GM19372 (cell line): Measurements from ENCODE around the gene TBCEL.

Experiments
- ATAC-seq: cut with Tn5 transposase; IDR thresholded peaks from one replicate; pipeline ENCODE4 v1.9.1; 2021; ENCODE audit warnings: mild to moderate bottlenecking, low read depth, moderate library complexity; ENCODE audit not compliant: unreplicated experiment

The TBCEL gene

DNA sequence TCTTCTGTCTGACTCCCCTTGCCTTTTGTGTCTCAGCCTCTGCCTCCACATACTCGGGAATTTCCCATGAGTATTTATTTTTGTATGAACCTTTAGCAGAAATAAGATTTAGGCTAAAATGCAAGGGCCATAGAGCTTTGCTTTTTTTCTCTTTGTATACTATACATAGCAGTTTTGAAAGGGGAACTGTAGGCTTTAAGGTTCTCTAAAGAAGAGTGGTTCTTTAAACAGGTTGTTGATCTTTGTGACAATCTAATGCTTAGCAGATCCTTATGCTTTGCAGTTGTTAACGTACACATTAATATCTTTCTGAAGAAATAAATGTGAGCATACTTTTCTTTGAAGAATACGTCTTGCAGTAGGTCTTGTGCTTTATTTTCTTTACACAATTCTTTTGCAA, 35.0 kb downstream of the TBCEL start:
- no peak for ATAC-seq

DNA sequence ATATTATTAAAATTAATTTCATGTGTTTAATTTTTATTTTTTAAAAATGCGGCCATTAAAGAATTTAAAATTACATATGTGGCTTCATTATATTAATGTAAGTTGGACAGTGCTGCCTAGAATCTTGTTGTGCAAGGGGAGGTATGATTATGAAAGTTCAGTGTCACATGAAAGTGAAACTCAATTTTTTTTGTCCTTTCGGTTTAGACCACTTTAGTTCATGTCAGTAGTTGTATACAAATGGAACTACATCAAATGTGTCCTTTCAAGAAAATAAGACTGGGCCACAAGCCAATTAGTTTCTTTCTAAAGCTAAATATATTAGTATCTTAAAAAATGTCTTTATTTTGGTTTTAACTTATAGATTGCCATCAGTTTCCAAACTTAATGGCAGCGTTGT, 35.7 kb downstream of the TBCEL start:
- ATAC-seq = peak; percentile 99

DNA sequence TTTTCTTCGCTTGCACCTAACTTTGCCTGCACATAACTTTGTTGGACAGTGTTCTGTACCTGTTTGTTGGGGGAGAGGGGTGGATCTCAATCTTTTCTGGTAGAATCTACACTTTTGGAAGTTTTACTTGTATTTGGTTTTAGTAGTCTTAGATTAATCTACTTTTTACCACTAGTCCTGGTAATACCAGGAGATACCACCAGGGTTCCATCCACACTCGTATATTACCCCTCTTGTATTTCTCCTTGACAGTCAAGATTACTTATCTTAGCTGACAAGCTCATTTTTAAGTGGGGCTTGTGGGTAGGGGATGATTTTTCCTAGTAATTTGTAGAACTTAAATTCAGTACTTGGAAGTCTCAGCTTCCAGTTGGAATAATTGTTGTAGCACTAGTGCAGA, 39.8 kb downstream of the TBCEL start:
- no peak for ATAC-seq

DNA sequence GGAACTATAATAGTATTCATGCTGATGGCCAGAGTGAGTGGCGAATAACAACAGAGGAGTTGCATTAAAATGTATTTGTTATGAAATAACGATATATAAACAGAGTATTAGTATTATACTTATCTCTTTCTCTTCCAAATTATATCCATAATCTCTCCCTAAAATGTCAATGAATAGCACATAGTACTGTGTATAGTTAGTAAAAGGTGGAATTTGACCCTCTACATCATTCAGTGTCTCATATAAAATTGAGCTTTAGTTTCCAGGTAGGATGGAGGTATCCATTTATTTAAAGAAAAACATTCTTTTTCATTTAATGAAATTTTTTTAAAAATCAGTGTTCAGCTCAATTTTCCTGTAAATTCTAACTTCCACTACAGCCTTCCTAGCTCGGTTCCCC, 42.7 kb downstream of the TBCEL start:
- no peak for ATAC-seq

DNA sequence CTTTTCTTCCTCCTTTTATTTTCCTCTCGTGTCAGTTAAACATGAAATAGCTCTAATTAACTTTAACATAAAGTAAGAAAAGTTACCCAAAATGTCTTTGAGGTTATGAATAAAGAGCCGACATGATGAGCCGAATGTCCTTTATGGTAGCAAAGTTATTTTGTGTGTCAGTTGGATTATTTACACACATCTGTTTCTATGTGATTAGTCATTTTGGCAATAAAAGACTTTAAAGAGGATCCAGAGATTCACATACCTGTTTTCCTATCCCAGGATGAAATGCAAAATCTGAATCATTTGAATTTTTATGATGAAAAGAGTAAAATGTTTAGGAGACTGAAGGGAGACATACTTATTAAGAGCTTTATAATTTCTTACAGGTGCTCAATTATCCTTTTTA, 43.1 kb downstream of the TBCEL start:
- ATAC-seq = no peak

DNA sequence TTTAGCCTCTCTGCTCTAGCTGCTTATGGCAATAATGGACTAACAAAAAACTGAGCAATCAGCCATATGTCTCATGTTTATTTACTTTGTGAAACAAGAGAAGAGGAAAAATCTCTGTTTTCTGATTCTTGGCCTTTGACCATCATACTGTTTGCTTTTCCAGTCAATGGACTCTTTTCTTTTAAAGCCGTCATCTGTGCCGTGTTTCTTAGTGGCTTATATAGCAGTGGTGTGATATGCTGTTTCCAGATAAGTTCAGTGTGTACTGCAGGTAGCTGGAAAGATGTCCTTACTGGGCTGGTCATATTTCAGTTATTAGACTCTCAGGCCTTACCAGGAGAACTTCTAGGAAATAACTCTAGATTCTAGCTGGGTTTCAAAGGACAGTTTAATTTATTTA, 43.6 kb downstream of the TBCEL start:
- ATAC-seq = no peak

DNA sequence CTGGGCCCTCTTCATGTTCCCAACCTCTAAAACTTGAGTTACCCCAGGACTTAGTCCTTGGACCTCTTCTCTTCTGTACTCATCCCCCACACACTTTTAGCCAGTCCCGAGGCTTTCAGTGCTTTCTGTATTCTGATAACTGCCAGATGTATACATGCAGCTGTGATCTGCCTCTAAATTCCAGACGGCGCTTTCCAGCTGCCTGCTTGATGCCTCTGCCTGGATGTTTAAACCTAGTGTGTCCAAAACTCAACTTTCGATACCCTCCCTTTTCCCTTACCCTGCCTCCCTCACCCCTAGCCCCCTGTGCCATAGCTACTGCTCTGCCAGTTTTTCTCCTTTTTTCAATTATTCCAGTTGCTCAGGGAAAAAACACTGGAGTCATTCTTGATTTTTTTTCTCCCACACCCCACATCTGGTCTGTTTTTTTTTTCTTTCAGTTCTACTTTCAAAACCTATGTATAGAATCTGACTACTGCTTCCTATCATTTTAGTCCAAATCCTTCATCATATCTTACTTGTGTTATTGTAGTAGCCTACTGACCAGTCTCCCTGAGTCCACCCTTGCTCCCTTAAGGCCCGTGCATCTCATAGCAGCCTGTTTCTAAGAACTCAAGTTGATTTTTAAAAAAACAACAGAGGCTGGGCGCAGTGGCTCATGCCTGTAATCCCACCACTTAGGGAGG, 44.2 kb downstream of the TBCEL start:
- no peak for ATAC-seq

DNA sequence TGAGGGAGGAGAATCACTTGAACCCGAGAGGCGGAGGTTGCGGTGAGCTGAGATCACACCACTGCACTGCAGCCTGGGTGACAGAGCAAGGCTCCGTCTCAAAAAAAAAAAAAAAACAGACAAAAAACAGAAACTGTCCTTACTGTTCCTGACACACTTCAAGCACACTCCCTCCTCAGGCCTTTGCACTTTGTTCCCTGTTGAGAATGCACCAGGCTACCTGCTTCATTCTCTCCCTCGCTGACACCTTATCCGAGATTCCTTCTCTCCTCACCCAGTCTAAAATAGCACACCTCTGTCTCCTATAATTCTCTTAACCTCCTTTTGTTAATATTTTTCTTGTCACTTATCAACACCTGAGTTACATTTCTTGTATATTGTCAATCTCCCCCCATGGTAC, 44.9 kb downstream of the TBCEL start:
- ATAC-seq = no peak

DNA sequence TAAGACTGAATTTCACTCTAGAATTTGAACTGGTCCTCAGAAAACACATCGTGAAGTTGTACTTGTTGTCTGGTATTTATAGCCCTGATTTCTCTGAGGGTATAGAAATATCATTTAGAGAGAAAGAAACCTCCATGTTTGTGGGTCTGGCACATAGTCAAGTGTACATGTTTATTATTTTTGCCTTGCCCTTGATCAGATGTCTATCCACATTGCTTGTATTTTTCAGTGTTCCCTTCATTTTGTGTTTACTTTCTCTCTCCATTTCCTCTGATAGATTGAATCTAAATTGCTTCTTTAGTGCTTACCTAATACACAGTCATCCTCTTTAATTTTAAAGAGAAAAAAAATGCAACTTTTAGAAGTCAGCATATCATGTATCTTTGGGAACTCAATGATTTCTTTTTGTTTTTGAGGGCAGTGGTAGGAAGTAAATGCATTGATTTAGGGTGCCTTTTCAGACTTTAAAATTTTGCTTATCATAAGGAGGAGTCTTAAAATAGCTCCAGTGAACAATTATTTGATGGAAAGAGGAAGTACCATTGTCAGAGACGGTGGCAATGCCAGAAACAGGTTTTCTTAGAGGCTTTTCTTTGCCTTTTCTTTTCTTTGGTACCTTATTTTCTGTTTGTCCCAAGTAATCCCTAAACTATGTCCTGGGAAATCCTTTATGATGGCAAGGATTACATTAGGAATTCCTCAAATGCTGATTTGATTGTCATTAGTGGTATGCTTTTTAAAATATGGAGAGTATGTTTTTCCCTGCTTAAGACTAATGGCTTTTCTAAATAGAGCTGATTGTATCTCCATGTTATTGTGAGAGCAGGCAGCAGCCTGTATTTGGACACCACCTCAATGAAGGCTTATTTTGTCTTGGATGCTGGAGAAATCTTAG, 47.3 kb downstream of the TBCEL start:
- ATAC-seq = no peak

DNA sequence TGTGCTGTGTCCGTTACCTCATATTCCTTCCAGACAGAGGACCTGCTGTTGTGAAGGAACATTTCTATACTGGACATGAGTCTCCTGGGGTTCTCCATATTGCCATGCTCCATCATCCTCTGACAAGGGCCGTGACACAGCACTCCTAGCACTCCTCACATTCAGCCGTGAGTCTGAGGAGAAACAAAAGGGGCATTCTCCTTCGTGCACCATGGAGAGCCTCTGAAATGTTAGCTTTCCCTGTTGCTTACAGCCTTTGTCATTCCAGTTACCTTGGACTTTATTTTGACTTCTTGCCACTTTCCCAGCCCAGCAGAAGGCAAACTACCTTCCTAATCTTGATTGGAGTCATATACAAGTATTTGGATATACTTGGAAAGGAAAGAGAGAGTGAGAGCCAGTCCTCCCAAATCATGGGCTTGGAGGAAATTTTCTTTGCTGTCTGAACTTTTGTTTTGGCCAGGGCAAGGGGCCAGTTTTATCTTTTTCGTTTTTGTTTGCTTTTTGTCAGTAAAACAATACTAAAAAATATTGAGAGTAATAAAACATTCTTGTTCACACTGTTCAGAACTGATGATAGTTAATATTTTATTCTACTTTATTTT, 48.0 kb downstream of the TBCEL start:
- no peak for ATAC-seq

DNA sequence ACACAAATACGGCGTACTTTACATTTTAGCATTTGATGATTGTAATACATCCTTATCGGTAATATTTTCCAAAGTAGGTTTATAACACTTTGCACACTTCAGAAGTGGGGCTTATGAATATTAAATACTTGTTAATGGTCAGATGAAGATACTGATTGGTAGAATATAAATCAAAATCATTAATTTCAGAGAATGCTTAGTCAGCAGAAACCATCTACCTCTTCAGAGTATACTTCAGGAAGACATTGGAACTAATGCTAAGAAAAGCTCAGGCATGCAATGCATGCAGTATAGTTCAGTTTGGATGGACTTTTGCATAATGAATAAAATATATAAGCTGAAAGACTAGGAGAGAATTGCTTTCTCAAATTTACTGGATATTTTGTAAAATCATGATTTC, 57.4 kb downstream of the TBCEL start:
- no peak for ATAC-seq

DNA sequence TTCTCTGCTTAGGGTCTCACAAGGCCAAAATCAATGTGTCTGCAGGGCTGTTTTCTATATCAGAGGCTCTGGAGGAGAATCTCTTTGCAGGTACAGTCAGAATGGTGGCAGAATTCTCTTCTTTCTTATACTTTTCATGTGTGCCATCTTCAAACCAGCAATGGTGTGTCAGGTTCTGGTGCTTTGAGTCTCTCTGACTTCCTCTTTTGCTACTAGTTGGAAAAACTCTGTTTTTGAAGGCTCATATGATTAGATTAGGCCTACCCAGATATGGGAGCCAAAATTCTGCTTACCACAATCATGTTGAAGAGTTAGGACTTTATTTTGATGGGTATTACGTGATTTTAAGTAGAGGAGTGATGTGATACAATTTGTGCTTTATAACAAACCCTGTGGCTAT, 58.3 kb downstream of the TBCEL start:
- ATAC-seq = no peak

DNA sequence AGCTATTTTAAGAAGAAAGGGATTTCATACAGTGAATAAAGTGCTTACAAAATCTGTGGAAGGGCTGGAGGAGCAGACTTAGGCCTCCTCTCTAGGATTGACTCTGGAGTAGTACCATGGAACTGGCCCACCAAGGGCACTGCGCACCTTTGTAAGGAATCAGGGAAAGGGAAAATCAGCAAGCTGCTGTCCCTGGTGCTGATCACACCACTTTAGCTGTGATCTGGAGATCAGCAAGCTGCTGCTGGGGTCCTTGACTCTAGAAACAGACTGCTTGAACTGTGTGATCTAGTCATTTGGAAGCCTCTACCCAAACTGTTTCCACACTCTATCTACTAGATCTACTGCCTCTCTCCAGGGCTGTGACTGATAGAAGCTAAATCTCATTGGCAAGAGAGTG, 58.8 kb downstream of the TBCEL start:
- ATAC-seq = no peak

DNA sequence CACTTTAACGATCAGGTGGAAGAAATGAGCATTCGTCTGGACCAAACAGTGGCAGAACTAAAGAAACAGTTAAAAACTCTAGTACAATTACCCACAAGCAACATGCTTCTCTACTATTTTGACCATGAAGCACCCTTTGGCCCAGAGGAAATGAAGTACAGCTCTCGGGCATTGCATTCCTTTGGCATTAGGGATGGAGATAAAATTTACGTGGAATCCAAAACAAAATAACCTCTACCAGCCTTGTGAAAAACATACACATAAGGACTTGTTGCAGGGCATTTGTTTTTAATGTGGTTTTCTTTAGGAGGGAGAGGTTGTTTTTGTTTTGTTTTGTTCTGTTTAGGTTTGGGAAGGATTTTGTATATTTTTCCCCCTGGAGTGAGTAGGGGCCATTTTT, 63.0 kb downstream of the TBCEL start:
- no peak for ATAC-seq

DNA sequence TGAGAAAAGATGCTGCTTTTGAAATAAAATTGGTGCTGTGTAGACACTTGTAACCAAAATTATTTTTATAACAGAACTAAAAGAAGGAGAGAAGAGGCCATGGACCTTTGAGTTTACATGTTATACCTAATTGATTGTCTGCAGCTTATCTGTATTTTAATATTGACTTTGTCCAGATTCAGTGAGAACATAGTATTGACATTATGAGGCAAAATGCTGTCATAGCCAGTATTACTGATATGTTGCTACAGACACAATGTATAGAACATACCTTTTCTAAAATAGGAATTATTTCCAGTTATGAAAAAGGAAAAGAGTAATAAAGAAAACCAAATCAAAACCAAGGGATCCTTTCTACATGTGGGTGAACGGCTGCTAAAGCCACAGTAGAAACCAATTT, 65.7 kb downstream of the TBCEL start:
- no peak for ATAC-seq

DNA sequence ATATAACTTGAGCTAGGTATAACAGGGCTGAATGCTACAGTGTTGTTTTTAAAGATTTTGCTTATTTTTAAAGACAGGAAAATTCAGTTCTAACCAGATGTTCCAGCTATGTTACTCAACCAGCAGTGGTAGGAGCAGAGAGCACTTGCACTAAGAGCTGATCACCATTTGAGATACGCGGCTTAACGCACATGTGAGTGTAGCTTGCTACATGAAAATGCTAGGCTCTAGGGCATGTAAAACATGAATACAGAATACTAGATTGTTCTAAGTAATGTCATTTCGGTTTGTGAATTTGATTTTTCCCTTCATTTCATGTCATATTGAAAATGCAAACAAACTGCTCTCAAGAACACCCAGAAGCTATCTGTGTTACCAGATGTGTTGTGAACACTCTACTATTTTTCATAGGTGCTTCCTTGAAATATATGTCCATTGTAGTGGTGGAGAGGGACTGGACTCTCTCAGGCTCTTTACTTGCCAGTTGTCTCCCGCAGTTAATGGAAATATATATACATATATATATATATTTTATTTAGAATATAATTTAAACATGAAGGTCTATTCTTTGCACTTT, 66.3 kb downstream of the TBCEL start:
- ATAC-seq = no peak

DNA sequence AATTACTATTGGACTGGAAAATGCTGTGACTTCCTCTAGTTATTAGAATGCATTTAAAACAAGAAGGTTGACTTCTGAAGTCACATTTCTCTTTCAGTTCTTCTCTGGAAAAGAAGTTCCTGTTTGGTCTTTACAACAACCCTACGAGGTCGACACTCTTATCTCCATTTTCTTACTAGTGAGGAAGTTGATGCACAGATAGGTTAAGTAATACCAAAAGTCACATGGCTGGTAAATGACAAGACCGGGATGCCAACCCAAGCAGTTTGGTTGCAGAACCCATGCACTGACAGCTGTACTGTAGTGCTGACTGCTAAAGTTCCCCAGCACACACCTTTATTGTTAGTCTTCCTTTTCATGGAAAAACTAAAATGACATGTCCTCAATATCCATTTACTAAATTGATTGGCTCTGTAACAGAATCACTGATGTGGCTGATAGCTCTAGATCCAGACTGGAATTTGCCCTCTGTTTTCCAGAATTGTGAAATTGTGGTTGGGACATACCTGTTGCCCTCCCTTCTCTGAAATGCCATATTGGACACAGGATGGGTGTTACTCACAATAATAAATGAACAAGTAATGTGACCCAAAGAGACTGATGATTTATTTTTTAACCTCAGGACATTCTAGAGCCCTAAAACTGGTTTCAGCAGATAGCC, 67.7 kb downstream of the TBCEL start:
- no peak for ATAC-seq

DNA sequence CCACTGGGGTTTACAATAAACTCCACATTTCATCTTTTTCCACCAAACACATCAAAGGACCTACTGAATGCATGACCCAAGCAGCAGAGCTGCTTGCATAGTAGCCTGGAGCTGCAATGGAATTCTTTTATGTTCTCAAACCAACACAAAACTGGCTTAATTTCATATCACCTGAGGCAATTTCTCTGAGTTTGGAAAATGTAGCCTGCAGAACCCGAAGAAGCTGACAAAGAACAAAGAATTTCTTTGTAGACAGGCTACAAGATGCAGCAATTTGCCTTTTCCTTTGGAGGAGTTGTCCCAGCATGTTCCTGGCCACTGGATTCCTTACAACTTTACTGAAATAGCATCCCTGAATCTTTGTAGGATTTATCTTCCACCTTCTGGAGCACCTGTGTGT, 71.7 kb downstream of the TBCEL start:
- no peak for ATAC-seq

DNA sequence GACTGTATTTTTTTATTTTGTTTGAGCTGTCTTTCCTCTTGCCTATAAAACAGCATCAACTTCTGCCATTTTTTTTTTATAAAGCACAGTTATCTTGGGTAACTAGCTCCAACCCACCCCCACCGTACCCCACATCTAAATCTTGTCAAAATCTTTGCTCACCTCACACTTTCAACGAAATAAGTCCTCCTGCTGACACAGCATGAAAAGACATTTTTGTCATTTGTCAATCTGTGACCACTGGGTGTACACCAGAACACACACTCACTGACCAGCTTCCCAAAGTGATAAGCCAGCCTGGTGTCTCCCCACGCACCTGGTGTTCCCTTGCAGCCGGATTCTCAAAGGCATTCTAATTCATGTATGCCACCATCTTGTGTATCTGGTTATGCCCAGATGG, 75.5 kb downstream of the TBCEL start:
- ATAC-seq = no peak

DNA sequence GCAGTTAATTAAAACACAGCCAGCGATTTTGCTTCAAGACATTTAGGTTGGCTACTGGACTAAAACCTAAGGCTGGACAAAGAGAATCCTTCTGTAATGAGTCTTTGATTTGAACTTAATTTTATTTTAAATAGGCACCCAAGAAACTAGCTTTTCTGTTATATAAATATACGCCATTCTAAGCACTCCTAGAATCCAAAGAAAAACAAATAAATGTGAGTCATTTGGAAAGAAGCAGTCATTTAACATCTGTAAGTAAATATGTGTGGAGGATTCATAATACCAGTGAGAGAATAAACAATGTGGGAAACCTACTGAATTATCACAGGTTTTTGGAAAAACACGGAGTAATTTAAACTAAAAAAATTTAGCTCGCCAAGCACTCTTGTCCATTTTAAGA, 76.0 kb downstream of the TBCEL start:
- no peak for ATAC-seq

DNA sequence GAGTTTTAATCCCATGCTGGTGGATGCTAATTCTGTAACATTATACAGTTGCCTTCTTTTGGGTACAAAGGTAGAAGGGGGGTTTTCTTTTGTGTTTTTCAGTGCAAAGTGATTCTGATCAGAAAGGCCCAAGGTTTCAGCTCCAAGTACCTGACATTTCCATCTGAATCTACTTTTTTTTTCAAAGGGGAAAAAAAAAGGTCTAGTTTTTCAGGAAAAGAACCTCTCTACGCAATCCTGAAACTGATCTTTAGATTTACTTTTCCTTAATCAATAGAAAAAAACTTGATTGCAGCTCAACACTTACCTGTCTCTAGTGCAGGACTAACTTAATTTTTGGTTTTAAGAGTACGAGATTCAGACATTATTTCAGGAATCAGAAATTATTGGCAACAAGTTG, 77.0 kb downstream of the TBCEL start, which contains the start of gene TECTA:
TSS of gene TECTA (plus strand) at position 301 of the 400 bp plus-strand sequence. CDS start 1,423 bp downstream, outside the sequence.
- no peak for ATAC-seq
